ENCODE measurements around the gene EARS2. TPM values are rescaled to one million over a fixed set of nuclear protein-coding genes. Genes with fewer than 3 reads are reported as not detected.

The EARS2 gene
- total and polyA plus RNA-seq, 10 of the 15 experiments (the other 5 are each of a cell fraction or from before 2014, with no cell fraction given) = 12.9 to 65.9 (median 33.5) TPM

DNA sequence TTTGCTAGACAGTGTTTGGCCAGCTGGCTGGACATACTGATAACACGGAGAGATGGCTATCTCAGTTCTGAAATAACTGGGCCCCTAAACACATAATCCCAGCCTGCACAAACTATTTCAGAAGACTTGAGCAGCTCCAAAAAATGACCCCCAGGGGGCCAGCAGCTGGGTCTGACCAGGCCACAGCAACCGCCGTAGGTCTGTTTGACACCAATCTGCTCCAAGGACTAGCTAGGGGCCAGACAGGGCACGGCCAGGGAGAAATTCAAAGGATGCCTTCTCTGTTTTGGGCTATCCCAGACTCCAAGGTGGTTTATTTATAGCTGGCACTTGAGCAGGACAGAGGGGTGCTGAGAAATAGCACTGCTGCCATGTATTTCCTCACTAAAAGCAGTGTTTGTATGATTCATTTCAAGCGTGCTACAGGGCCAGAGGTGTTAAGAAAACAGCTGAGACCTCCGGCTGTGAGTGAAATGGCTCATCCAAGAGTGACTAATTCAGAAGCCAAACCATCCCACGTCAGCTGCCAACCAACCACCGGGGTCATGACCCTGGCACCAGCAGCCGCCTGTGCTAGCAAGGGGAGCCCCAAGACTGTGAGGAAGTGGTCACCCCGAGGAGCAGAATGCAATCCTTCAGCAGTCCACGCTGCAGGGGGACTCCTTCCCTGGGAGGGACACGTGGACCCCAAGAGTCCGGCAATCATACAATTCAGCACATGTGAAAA, 52.5 kb downstream of the EARS2 start (continued):
- TF ChIP-seq, protein P1, sequence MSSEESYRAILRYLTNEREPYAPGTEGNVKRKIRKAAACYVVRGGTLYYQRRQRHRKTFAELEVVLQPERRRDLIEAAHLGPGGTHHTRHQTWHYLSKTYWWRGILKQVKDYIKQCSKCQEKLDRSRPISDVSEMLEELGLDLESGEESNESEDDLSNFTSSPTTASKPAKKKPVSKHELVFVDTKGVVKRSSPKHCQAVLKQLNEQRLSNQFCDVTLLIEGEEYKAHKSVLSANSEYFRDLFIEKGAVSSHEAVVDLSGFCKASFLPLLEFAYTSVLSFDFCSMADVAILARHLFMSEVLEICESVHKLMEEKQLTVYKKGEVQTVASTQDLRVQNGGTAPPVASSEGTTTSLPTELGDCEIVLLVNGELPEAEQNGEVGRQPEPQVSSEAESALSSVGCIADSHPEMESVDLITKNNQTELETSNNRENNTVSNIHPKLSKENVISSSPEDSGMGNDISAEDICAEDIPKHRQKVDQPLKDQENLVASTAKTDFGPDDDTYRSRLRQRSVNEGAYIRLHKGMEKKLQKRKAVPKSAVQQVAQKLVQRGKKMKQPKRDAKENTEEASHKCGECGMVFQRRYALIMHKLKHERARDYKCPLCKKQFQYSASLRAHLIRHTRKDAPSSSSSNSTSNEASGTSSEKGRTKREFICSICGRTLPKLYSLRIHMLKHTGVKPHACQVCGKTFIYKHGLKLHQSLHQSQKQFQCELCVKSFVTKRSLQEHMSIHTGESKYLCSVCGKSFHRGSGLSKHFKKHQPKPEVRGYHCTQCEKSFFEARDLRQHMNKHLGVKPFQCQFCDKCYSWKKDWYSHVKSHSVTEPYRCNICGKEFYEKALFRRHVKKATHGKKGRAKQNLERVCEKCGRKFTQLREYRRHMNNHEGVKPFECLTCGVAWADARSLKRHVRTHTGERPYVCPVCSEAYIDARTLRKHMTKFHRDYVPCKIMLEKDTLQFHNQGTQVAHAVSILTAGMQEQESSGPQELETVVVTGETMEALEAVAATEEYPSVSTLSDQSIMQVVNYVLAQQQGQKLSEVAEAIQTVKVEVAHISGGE (CRISPR knock-in tag; IDR thresholded peaks at IDR 0.05) = no peak
- TF ChIP-seq NBN (IDR thresholded peaks at IDR 0.05) (peak; percentile 89), YY1 (IDR thresholded peaks at IDR 0.05; ENCODE audit: low read depth, low read length) (no peak), SMAD1 (IDR thresholded peaks at IDR 0.05; ENCODE audit: low read depth, partially characterized antibody) (no peak), ZSCAN29 (IDR thresholded peaks at IDR 0.05) (no peak), NR2C2 (IDR thresholded peaks at IDR 0.05; ENCODE audit: borderline replicate concordance, control insufficient read depth, insufficient read length, low read depth) (peak; percentile 63), TBL1XR1 (IDR thresholded peaks at IDR 0.05; ENCODE audit: low read depth, low read length) (peak; percentile 94; the same call in 1 of the 2 replicates), BRCA1 (IDR thresholded peaks at IDR 0.05; ENCODE audit: low read depth, low read length) (no peak), PAX5 (IDR thresholded peaks at IDR 0.05; ENCODE audit: borderline replicate concordance, low read depth, low read length) (peak; percentile 91), RB1 (IDR thresholded peaks at IDR 0.05; ENCODE audit: borderline replicate concordance) (no peak), CHD1 (IDR thresholded peaks at IDR 0.05; ENCODE audit: low read depth, low read length) (no peak), FOXM1 (IDR thresholded peaks at IDR 0.05; ENCODE audit: low read depth, low read length) (peak; percentile 80)
- TF ChIP-seq, protein P2, sequence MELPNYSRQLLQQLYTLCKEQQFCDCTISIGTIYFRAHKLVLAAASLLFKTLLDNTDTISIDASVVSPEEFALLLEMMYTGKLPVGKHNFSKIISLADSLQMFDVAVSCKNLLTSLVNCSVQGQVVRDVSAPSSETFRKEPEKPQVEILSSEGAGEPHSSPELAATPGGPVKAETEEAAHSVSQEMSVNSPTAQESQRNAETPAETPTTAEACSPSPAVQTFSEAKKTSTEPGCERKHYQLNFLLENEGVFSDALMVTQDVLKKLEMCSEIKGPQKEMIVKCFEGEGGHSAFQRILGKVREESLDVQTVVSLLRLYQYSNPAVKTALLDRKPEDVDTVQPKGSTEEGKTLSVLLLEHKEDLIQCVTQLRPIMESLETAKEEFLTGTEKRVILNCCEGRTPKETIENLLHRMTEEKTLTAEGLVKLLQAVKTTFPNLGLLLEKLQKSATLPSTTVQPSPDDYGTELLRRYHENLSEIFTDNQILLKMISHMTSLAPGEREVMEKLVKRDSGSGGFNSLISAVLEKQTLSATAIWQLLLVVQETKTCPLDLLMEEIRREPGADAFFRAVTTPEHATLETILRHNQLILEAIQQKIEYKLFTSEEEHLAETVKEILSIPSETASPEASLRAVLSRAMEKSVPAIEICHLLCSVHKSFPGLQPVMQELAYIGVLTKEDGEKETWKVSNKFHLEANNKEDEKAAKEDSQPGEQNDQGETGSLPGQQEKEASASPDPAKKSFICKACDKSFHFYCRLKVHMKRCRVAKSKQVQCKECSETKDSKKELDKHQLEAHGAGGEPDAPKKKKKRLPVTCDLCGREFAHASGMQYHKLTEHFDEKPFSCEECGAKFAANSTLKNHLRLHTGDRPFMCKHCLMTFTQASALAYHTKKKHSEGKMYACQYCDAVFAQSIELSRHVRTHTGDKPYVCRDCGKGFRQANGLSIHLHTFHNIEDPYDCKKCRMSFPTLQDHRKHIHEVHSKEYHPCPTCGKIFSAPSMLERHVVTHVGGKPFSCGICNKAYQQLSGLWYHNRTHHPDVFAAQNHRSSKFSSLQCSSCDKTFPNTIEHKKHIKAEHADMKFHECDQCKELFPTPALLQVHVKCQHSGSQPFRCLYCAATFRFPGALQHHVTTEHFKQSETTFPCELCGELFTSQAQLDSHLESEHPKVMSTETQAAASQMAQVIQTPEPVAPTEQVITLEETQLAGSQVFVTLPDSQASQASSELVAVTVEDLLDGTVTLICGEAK (IDR thresholded peaks at IDR 0.05; ENCODE audit: borderline replicate concordance) = no peak
- TF ChIP-seq, protein P3, sequence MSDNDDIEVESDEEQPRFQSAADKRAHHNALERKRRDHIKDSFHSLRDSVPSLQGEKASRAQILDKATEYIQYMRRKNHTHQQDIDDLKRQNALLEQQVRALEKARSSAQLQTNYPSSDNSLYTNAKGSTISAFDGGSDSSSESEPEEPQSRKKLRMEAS (IDR thresholded peaks at IDR 0.05; ENCODE audit: low read depth, low read length) = 0 out of 2 replicates have a peak, but pooled peaks have one; percentile 13
- TF ChIP-seq, protein P4, sequence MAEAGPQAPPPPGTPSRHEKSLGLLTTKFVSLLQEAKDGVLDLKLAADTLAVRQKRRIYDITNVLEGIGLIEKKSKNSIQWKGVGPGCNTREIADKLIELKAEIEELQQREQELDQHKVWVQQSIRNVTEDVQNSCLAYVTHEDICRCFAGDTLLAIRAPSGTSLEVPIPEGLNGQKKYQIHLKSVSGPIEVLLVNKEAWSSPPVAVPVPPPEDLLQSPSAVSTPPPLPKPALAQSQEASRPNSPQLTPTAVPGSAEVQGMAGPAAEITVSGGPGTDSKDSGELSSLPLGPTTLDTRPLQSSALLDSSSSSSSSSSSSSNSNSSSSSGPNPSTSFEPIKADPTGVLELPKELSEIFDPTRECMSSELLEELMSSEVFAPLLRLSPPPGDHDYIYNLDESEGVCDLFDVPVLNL (IDR thresholded peaks at IDR 0.05; ENCODE audit: low read depth, low read length) = no peak
- TF ChIP-seq, protein P5, sequence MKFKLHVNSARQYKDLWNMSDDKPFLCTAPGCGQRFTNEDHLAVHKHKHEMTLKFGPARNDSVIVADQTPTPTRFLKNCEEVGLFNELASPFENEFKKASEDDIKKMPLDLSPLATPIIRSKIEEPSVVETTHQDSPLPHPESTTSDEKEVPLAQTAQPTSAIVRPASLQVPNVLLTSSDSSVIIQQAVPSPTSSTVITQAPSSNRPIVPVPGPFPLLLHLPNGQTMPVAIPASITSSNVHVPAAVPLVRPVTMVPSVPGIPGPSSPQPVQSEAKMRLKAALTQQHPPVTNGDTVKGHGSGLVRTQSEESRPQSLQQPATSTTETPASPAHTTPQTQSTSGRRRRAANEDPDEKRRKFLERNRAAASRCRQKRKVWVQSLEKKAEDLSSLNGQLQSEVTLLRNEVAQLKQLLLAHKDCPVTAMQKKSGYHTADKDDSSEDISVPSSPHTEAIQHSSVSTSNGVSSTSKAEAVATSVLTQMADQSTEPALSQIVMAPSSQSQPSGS (IDR thresholded peaks at IDR 0.05; ENCODE audit: low read length) = peak; percentile 91
- TF ChIP-seq, protein P6, sequence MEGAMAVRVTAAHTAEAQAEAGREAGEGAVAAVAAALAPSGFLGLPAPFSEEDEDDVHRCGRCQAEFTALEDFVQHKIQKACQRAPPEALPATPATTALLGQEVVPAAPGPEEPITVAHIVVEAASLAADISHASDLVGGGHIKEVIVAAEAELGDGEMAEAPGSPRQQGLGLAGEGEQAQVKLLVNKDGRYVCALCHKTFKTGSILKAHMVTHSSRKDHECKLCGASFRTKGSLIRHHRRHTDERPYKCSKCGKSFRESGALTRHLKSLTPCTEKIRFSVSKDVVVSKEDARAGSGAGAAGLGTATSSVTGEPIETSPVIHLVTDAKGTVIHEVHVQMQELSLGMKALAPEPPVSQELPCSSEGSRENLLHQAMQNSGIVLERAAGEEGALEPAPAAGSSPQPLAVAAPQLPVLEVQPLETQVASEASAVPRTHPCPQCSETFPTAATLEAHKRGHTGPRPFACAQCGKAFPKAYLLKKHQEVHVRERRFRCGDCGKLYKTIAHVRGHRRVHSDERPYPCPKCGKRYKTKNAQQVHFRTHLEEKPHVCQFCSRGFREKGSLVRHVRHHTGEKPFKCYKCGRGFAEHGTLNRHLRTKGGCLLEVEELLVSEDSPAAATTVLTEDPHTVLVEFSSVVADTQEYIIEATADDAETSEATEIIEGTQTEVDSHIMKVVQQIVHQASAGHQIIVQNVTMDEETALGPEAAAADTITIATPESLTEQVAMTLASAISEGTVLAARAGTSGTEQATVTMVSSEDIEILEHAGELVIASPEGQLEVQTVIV (IDR thresholded peaks at IDR 0.05; ENCODE audit: borderline replicate concordance, partially characterized antibody) = no peak

All from GM12878 (cell line).